Measurements from ENCODE around the gene SOX12.

- TF ChIP-seq EP300 (IDR thresholded peaks at IDR 0.05; ENCODE audit: borderline replicate concordance in 1 of 2, low read depth in 1 of 2, low read length in 1 of 2) (no peak), POLR2AphosphoS5 (IDR thresholded peaks at IDR 0.05; ENCODE audit: low read depth, low read length) (no peak), RCOR1 (IDR thresholded peaks at IDR 0.05; ENCODE audit: low read length) (no peak), SMC3 (IDR thresholded peaks at IDR 0.05; ENCODE audit: low read depth, low read length) (no peak), GABPA (IDR thresholded peaks at IDR 0.05; ENCODE audit: low read depth) (no peak), TAF1 (IDR thresholded peaks at IDR 0.05; ENCODE audit: borderline replicate concordance, low read depth, low read length) (no peak)
- TF ChIP-seq, protein P1, sequence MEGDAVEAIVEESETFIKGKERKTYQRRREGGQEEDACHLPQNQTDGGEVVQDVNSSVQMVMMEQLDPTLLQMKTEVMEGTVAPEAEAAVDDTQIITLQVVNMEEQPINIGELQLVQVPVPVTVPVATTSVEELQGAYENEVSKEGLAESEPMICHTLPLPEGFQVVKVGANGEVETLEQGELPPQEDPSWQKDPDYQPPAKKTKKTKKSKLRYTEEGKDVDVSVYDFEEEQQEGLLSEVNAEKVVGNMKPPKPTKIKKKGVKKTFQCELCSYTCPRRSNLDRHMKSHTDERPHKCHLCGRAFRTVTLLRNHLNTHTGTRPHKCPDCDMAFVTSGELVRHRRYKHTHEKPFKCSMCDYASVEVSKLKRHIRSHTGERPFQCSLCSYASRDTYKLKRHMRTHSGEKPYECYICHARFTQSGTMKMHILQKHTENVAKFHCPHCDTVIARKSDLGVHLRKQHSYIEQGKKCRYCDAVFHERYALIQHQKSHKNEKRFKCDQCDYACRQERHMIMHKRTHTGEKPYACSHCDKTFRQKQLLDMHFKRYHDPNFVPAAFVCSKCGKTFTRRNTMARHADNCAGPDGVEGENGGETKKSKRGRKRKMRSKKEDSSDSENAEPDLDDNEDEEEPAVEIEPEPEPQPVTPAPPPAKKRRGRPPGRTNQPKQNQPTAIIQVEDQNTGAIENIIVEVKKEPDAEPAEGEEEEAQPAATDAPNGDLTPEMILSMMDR (IDR thresholded peaks at IDR 0.05): no peak
Measured at GRCh38 chr20:288956-289692, 36.2 kb upstream of the SOX12 start.

All from SK-N-SH (cell line).